Measurements from ENCODE around the gene CDX4. TPM values are rescaled to one million over a fixed set of nuclear protein-coding genes. Genes with fewer than 3 reads are reported as not detected.

CDX4 gene, protein sequence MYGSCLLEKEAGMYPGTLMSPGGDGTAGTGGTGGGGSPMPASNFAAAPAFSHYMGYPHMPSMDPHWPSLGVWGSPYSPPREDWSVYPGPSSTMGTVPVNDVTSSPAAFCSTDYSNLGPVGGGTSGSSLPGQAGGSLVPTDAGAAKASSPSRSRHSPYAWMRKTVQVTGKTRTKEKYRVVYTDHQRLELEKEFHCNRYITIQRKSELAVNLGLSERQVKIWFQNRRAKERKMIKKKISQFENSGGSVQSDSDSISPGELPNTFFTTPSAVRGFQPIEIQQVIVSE
- polyA plus RNA-seq: not detected in 3 replicates
- not detected for polyA plus RNA-seq (2011; ENCODE audit: low read depth)
- polyA plus RNA-seq (2011; cell fraction: cytosol; rRNA removed): not detected in 2 replicates
- polyA plus RNA-seq (2011; cell fraction: nucleus; rRNA removed): not detected in 2 replicates
- not detected in 2 replicates for polyA plus RNA-seq (2012; ENCODE audit: low replicate concordance)
- polyA minus RNA-seq: not detected in 3 replicates
- not detected for polyA minus RNA-seq (2011; cell fraction: cytosol; rRNA and poly(A)+ RNA removed)
- polyA minus RNA-seq (2011; cell fraction: nucleus; rRNA and poly(A)+ RNA removed): not detected in 2 replicates

DNA sequence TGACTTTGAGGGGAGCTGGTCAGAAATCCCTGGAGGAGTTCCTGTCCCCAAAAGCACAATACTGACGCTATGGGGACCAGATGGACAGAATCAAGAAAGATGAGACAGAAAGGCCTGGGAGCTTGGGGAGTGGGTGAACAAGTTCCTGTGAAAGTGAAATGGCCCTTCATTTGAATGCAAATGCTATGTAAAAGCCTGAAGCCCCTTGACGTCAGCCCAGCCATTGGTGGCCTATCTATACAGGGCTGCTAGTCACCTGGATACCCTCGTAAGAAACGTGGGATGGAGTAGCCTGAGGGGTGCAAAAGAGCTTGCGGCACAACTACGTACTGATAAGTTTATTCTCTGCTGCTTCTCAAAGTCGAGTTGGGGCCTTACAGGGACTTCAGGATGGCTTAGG is at the start of gene CDX4:
TSS of gene CDX4 (plus strand) at position 223 of the 400 bp plus-strand sequence. CDS start 201 bp downstream, outside the sequence.
- no peak for TF ChIP-seq EZH2 (IDR thresholded peaks at IDR 0.05; ENCODE audit: low read length)
- TF ChIP-seq, protein P1, sequence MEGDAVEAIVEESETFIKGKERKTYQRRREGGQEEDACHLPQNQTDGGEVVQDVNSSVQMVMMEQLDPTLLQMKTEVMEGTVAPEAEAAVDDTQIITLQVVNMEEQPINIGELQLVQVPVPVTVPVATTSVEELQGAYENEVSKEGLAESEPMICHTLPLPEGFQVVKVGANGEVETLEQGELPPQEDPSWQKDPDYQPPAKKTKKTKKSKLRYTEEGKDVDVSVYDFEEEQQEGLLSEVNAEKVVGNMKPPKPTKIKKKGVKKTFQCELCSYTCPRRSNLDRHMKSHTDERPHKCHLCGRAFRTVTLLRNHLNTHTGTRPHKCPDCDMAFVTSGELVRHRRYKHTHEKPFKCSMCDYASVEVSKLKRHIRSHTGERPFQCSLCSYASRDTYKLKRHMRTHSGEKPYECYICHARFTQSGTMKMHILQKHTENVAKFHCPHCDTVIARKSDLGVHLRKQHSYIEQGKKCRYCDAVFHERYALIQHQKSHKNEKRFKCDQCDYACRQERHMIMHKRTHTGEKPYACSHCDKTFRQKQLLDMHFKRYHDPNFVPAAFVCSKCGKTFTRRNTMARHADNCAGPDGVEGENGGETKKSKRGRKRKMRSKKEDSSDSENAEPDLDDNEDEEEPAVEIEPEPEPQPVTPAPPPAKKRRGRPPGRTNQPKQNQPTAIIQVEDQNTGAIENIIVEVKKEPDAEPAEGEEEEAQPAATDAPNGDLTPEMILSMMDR (optimal IDR thresholded peaks at IDR 0.05 in 1 of 3, IDR thresholded peaks at IDR 0.05 in 1 of 3, conservative IDR thresholded peaks at IDR 0.05 in 1 of 3; ENCODE audit: extremely low read depth in 1 of 3, insufficient read depth in 2 of 3, low read length in 3 of 3): no peak
- dilution Hi-C loops (cut with MboI; ENCODE audit: extremely low pct_ligation_motif_present, low sequenced_read_pairs): no loop called here
- H3K27me3 ChIP-seq (ENCODE audit: control insufficient read depth, extremely low read depth, insufficient read depth, low read length): peaks cover 28% of the 10 kb centered on the region
- no peaks in the 10 kb centered on the region for H3K36me3 ChIP-seq (ENCODE audit: control insufficient read depth in 2 of 2, extremely low read depth in 1 of 2, insufficient read depth in 2 of 2, low read length in 2 of 2)
- no peaks in the 10 kb centered on the region for H3K4me1 ChIP-seq (ENCODE audit: control insufficient read depth, extremely low read depth, insufficient read depth, low read length)
- no peak for DNase-seq (ENCODE audit: low read depth, low spot score)
- no peak for FAIRE-seq
- H3K9me3 ChIP-seq (ENCODE audit: control insufficient read depth, low read depth, low read length): no peaks in the 10 kb centered on the region
- no peaks in the 10 kb centered on the region for H4K20me1 ChIP-seq (ENCODE audit: control insufficient read depth, extremely low read depth, insufficient read depth, low read length)
- H2AFZ ChIP-seq (ENCODE audit: control insufficient read depth, low read length): no peak within 1 kb of the TSS
- no peaks in the 10 kb centered on the region for H3K9me1 ChIP-seq (ENCODE audit: control insufficient read depth, extremely low read depth, insufficient read depth, low read length)
- no peak within 1 kb of the TSS for H3K9ac ChIP-seq (ENCODE audit: control insufficient read depth, extremely low read depth, insufficient read depth, low read length)
- no peak within 1 kb of the TSS for H3K27ac ChIP-seq (ENCODE audit: control insufficient read depth, insufficient read depth, low read length)
- H3K4me2 ChIP-seq (ENCODE audit: control insufficient read depth, extremely low read depth, insufficient read depth, low read depth, low read length): no peak within 1 kb of the TSS
- no peaks in the 10 kb centered on the region for H3K79me2 ChIP-seq (ENCODE audit: control insufficient read depth, insufficient read depth, low read length)
- no peak within 1 kb of the TSS for H3K4me3 ChIP-seq (ENCODE audit: control insufficient read depth in 2 of 3, extremely low read depth in 1 of 3, insufficient read depth in 2 of 3, low read depth in 1 of 3, low read length in 3 of 3)

DNA sequence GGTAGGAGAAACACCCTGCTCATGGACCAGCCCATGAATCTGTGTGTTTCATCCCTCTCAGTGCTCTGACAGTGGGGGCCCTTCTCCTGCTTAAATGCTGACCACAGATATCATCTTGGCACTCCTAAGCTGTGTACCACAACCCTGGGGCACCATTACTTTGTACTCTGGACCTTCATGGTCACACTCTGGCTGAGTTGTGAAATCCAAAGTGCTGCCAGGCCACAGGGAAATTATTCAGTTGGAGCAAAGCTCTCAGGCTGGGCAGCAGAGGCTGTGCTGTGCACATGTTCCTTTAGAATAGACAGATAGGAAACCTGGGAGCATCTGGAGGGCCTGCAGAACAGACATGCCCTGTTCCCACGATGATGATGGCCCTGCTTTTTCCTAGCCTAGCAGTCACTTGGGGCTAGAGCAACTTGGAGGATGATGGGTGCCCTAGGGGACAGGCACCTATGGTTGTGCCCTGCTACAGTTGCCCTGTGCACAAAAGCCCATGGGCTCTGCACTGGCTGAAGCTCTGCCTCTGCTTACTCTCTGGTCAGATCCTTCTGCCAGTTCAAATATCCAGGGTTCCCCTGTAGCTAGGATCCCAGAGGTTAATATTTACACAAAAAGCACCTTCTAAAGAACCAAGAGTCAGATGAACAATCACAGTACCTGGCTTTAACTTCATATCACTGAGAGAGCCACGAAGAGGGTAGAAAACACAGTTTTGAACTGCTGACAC is 48.5 kb upstream of the CDX4 start:
- no peak for DNase-seq (ENCODE audit: low read depth, low spot score)
- no peak overlapping the region for H3K9ac ChIP-seq (ENCODE audit: control insufficient read depth, extremely low read depth, insufficient read depth, low read length)
- H2AFZ ChIP-seq (ENCODE audit: control insufficient read depth, low read length): no peak overlapping the region
- H3K9me1 ChIP-seq (ENCODE audit: control insufficient read depth, extremely low read depth, insufficient read depth, low read length): no peaks in the 10 kb centered on the region
- dilution Hi-C loops (cut with MboI; ENCODE audit: extremely low pct_ligation_motif_present, low sequenced_read_pairs): no loop called here
- no peak for TF ChIP-seq EZH2 (IDR thresholded peaks at IDR 0.05; ENCODE audit: low read length)
- TF ChIP-seq, protein P1 (optimal IDR thresholded peaks at IDR 0.05 in 1 of 3, IDR thresholded peaks at IDR 0.05 in 1 of 3, conservative IDR thresholded peaks at IDR 0.05 in 1 of 3; ENCODE audit: extremely low read depth in 1 of 3, insufficient read depth in 2 of 3, low read length in 3 of 3): no peak
- H3K27me3 ChIP-seq (ENCODE audit: control insufficient read depth, extremely low read depth, insufficient read depth, low read length): peaks cover 13% of the 10 kb centered on the region
- no peak overlapping the region for H3K27ac ChIP-seq (ENCODE audit: control insufficient read depth, insufficient read depth, low read length)
- no peaks in the 10 kb centered on the region for H3K9me3 ChIP-seq (ENCODE audit: control insufficient read depth, low read depth, low read length)
- H3K4me2 ChIP-seq (ENCODE audit: control insufficient read depth, extremely low read depth, insufficient read depth, low read depth, low read length): no peak overlapping the region
- no peaks in the 10 kb centered on the region for H4K20me1 ChIP-seq (ENCODE audit: control insufficient read depth, extremely low read depth, insufficient read depth, low read length)
- no peaks in the 10 kb centered on the region for H3K79me2 ChIP-seq (ENCODE audit: control insufficient read depth, insufficient read depth, low read length)
- no peak for FAIRE-seq
- no peaks in the 10 kb centered on the region for H3K36me3 ChIP-seq (ENCODE audit: control insufficient read depth in 2 of 2, extremely low read depth in 1 of 2, insufficient read depth in 2 of 2, low read length in 2 of 2)
- no peak overlapping the region for H3K4me3 ChIP-seq (ENCODE audit: control insufficient read depth in 2 of 3, extremely low read depth in 1 of 3, insufficient read depth in 2 of 3, low read depth in 1 of 3, low read length in 3 of 3)
- no peaks in the 10 kb centered on the region for H3K4me1 ChIP-seq (ENCODE audit: control insufficient read depth, extremely low read depth, insufficient read depth, low read length)

All from keratinocyte (primary cell).